ENCODE results near the gene IRF6.

IRF6 gene

GRCh38 chr1:209741193-209741592, 64.7 kb downstream of the IRF6 start:
- TF ChIP-seq, protein P1, sequence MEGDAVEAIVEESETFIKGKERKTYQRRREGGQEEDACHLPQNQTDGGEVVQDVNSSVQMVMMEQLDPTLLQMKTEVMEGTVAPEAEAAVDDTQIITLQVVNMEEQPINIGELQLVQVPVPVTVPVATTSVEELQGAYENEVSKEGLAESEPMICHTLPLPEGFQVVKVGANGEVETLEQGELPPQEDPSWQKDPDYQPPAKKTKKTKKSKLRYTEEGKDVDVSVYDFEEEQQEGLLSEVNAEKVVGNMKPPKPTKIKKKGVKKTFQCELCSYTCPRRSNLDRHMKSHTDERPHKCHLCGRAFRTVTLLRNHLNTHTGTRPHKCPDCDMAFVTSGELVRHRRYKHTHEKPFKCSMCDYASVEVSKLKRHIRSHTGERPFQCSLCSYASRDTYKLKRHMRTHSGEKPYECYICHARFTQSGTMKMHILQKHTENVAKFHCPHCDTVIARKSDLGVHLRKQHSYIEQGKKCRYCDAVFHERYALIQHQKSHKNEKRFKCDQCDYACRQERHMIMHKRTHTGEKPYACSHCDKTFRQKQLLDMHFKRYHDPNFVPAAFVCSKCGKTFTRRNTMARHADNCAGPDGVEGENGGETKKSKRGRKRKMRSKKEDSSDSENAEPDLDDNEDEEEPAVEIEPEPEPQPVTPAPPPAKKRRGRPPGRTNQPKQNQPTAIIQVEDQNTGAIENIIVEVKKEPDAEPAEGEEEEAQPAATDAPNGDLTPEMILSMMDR (conservative IDR thresholded peaks at IDR 0.05; ENCODE audit: low read depth, low read length): no peak
- DNase-seq (ENCODE audit: low read depth): no peak
- no peak overlapping the region for H3K4me3 ChIP-seq (ENCODE audit: low read length)

DNA sequence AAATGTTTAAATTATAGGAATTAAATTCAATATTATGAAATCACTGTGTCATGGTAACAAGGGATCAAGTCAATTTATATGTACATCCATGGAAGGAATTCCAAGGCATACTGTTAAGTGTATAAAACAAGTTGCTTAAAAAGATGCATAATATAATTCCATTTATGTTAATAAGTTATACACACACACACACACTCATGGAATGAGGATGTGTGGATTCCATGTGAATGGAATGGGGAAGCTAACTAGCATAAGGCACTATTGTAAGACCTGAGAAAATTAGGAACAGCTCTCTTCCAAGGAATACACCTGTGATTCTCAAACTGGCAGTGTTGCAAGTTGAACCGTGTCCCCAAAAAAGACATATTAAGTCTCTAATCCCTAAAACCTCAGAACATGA, 67.7 kb downstream of the IRF6 start:
- no peak overlapping the region for H3K4me3 ChIP-seq (ENCODE audit: low read length)
- no peak for DNase-seq (ENCODE audit: low read depth)
- TF ChIP-seq, protein P1 (conservative IDR thresholded peaks at IDR 0.05; ENCODE audit: low read depth, low read length): no peak

GRCh38 chr1:209737118-209737505, 68.8 kb downstream of the IRF6 start:
- no peak overlapping the region for H3K4me3 ChIP-seq (ENCODE audit: low read length)
- no peak for DNase-seq (ENCODE audit: low read depth)
- TF ChIP-seq, protein P1 (conservative IDR thresholded peaks at IDR 0.05; ENCODE audit: low read depth, low read length): no peak

GRCh38 chr1:209736490-209737117, 69.3 kb downstream of the IRF6 start:
- TF ChIP-seq, protein P1 (conservative IDR thresholded peaks at IDR 0.05; ENCODE audit: low read depth, low read length): no peak
- no peak overlapping the region for H3K4me3 ChIP-seq (ENCODE audit: low read length)
- no peak for DNase-seq (ENCODE audit: low read depth)

Data from retinal pigment epithelial cell (primary cell).